Fibroblast of lung (primary cell): ENCODE measurements around the gene GAB2. TPM values are rescaled to one million over a fixed set of nuclear protein-coding genes. Genes with fewer than 3 reads are reported as not detected.

Source experiments
- DNase-seq, 2 donors: peaks; one replicate each; pipeline versions ENCODE4 v3.0.0 to v3.0.0-alpha.2; 2010; ENCODE audit warnings: low read depth in 2 of 2
- H2AFZ ChIP-seq: 2 replicates; pipeline ENCODE4 v1.5.1; 2012; ENCODE audit warnings: low read length, control low read depth, inconsistent platforms
- H3K27ac ChIP-seq: 2 replicates; pipeline ENCODE4 v1.5.1; 2011; ENCODE audit warnings: low read length, control low read depth; ENCODE audit not compliant: insufficient read depth
- H3K27me3 ChIP-seq: 2 replicates; pipeline ENCODE4 v1.5.1; 2011; ENCODE audit warnings: mild to moderate bottlenecking, low read length; ENCODE audit not compliant: control insufficient read depth, insufficient read depth
- H3K36me3 ChIP-seq: 2 replicates; pipeline ENCODE4 v1.5.1; 2011; ENCODE audit warnings: low read length; ENCODE audit not compliant: control insufficient read depth, insufficient read depth
- H3K4me1 ChIP-seq: 2 replicates; pipeline ENCODE4 v1.5.1; 2011; ENCODE audit warnings: low read length; ENCODE audit not compliant: control insufficient read depth, insufficient read depth; ENCODE audit errors: extremely low read depth
- H3K4me2 ChIP-seq: 2 replicates; pipeline ENCODE4 v1.5.1; 2011; ENCODE audit warnings: low read length, control low read depth; ENCODE audit not compliant: insufficient read depth; ENCODE audit errors: extremely low read depth
- H3K4me3 ChIP-seq, 4 experiments: fragments of 200-600 bp in 1 of 4; sonication (generic) in 1 of 4; replicated peaks in 1 of 4; 2 replicates each; pipeline ENCODE4 v1.5.1; 2011 to 2016; ENCODE audit warnings: low read length in 4 of 4, low read depth in 3 of 4, mild to moderate bottlenecking in 3 of 4, control low read depth in 2 of 4, inconsistent platforms in 1 of 4, mixed read lengths in 1 of 4; ENCODE audit not compliant: insufficient read depth in 1 of 4; ENCODE audit errors: control extremely low read depth in 1 of 4
- H3K79me2 ChIP-seq: 2 replicates; pipeline ENCODE4 v1.5.1; 2012; ENCODE audit warnings: mild to moderate bottlenecking, low read length, inconsistent platforms; ENCODE audit not compliant: control insufficient read depth, insufficient read depth
- H3K9ac ChIP-seq: 2 replicates; pipeline ENCODE4 v1.5.1; 2011; ENCODE audit warnings: mild to moderate bottlenecking, low read length, control low read depth; ENCODE audit not compliant: insufficient read depth
- H3K9me3 ChIP-seq: 2 replicates; pipeline ENCODE4 v1.5.1; 2012; ENCODE audit warnings: low read depth, low read length; ENCODE audit not compliant: control insufficient read depth, insufficient read depth
- H4K20me1 ChIP-seq: 2 replicates; pipeline ENCODE4 v1.5.1; 2011; ENCODE audit warnings: low read length; ENCODE audit not compliant: control insufficient read depth, insufficient read depth; ENCODE audit errors: extremely low read depth
- EZH2 ChIP-seq: IDR thresholded peaks from 2 replicates; pipeline ENCODE4 v1.5.1; 2012; ENCODE audit warnings: low read length, control low read depth, mild to moderate bottlenecking; ENCODE audit errors: missing control alignments
- polyA plus RNA-seq, 2 donors: library from polyadenylated mRNA; depleted of rRNA in 1 of 2; stranded (reverse) in 1 of 2; unstranded in 1 of 2; fragments of >200 nt; gene quantifications; 2 replicates each; pipeline ENCODE4 v1.2.1, GENCODE V29; 2011 to 2012; ENCODE audit warnings: missing spikeins in 1 of 2
- total RNA-seq: library from RNA; depleted of rRNA; stranded (reverse); fragments of >200 nt; gene quantifications from 2 replicates; pipeline ENCODE4 v1.2.1, GENCODE V29; 2014
- TF ChIP-seq, protein P1 (sequence below), 2 donors: IDR thresholded peaks in 1 of 2; conservative IDR thresholded peaks in 1 of 2; 1 replicate in 1 of 2; 2 replicates in 1 of 2; pipeline ENCODE4 v1.5.1; 2011 to 2012; ENCODE audit warnings: low read length in 2 of 2, control low read depth in 1 of 2, inconsistent platforms in 1 of 2, low read depth in 1 of 2, mild to moderate bottlenecking in 1 of 2

The GAB2 gene
- total and polyA plus RNA-seq, 2 donors (not counting 1 experiment from before 2014, with no cell fraction given) = 7.1 to 14.0 TPM

GRCh38 chr11:78251083-78251775 lies 166.4 kb downstream of the GAB2 start:
- H3K4me2 ChIP-seq = no peak overlapping the region
- H3K36me3 ChIP-seq = no peaks in the 10 kb centered on the region
- no peak overlapping the region for H3K9ac ChIP-seq
- H3K9me3 ChIP-seq = no peaks in the 10 kb centered on the region
- H4K20me1 ChIP-seq = no peaks in the 10 kb centered on the region
- no peak overlapping the region for H3K4me3 ChIP-seq
- no peaks in the 10 kb centered on the region for H3K79me2 ChIP-seq
- TF ChIP-seq EZH2 = no peak
- TF ChIP-seq, protein P1, sequence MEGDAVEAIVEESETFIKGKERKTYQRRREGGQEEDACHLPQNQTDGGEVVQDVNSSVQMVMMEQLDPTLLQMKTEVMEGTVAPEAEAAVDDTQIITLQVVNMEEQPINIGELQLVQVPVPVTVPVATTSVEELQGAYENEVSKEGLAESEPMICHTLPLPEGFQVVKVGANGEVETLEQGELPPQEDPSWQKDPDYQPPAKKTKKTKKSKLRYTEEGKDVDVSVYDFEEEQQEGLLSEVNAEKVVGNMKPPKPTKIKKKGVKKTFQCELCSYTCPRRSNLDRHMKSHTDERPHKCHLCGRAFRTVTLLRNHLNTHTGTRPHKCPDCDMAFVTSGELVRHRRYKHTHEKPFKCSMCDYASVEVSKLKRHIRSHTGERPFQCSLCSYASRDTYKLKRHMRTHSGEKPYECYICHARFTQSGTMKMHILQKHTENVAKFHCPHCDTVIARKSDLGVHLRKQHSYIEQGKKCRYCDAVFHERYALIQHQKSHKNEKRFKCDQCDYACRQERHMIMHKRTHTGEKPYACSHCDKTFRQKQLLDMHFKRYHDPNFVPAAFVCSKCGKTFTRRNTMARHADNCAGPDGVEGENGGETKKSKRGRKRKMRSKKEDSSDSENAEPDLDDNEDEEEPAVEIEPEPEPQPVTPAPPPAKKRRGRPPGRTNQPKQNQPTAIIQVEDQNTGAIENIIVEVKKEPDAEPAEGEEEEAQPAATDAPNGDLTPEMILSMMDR (conservative IDR thresholded peaks at IDR 0.05 in 1 of 2, IDR thresholded peaks at IDR 0.05 in 1 of 2; ENCODE audit: low read depth in 1 of 2, low read length in 2 of 2) = no peak
- H3K4me1 ChIP-seq = peaks cover 3% of the 10 kb centered on the region
- H3K27me3 ChIP-seq = no peaks in the 10 kb centered on the region
- no peak overlapping the region for H3K27ac ChIP-seq
- H2AFZ ChIP-seq = no peak overlapping the region
- DNase-seq = peak; percentile 37 to 89

- H3K79me2 ChIP-seq = no peaks in the 10 kb centered on the region
- TF ChIP-seq EZH2 = no peak
- TF ChIP-seq, protein P1 (conservative IDR thresholded peaks at IDR 0.05 in 1 of 2, IDR thresholded peaks at IDR 0.05 in 1 of 2; ENCODE audit: low read depth in 1 of 2, low read length in 2 of 2) = no peak
- no peaks in the 10 kb centered on the region for H4K20me1 ChIP-seq
- H3K4me3 ChIP-seq = no peak overlapping the region
- no peaks in the 10 kb centered on the region for H3K36me3 ChIP-seq
- H3K9ac ChIP-seq = no peak overlapping the region
- H3K9me3 ChIP-seq = no peaks in the 10 kb centered on the region
- H3K27me3 ChIP-seq = no peaks in the 10 kb centered on the region
- no peak for DNase-seq
- H2AFZ ChIP-seq = no peak overlapping the region
- H3K4me2 ChIP-seq = no peak overlapping the region
- no peak overlapping the region for H3K27ac ChIP-seq
- H3K4me1 ChIP-seq = peaks cover 3% of the 10 kb centered on the region
Observed at GRCh38 chr11:78250099-78250498, 167.5 kb downstream of the GAB2 start.

DNA sequence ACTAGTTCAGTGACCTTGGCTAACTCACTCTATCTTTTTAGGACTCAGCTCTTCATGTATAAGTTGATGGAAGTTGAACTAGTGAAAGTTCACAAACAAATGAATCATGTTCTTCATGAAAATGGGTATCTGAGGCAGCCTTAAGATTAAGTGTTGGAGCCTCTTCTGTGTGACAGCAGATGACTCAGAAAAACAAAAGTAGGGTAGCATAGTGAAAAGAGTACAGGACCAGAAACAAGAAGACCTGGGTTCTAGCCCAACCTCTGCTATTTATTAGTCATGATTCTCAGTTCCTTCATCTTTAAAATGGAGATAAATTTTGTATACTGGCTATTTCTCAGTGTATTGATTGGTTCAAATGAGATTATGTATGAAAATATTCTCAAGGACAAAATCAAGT lies 168.7 kb downstream of the GAB2 start:
- no peaks in the 10 kb centered on the region for H3K79me2 ChIP-seq
- no peak overlapping the region for H3K9ac ChIP-seq
- no peak overlapping the region for H3K27ac ChIP-seq
- no peaks in the 10 kb centered on the region for H3K36me3 ChIP-seq
- H3K27me3 ChIP-seq = no peaks in the 10 kb centered on the region
- peaks cover 2% of the 10 kb centered on the region for H3K4me1 ChIP-seq
- no peak overlapping the region for H3K4me3 ChIP-seq
- no peak overlapping the region for H2AFZ ChIP-seq
- H4K20me1 ChIP-seq = no peaks in the 10 kb centered on the region
- H3K4me2 ChIP-seq = no peak overlapping the region
- DNase-seq = no peak
- no peak for TF ChIP-seq EZH2
- TF ChIP-seq, protein P1 (conservative IDR thresholded peaks at IDR 0.05 in 1 of 2, IDR thresholded peaks at IDR 0.05 in 1 of 2; ENCODE audit: low read depth in 1 of 2, low read length in 2 of 2) = no peak
- H3K9me3 ChIP-seq = no peaks in the 10 kb centered on the region
